SK-N-SH treated with all-trans-retinoic acid at 6 μM for 48 hours (cell line): ENCODE data around the gene MXD4.

ENCODE experiments used
- BACH2 ChIP-seq: fragments of 250-450 bp; sonication (Bioruptor Pico); IDR thresholded peaks from 2 replicates; pipeline ENCODE4 v1.9.0; 2021; ENCODE audit warnings: mild to moderate bottlenecking, borderline replicate concordance
- GLIS3 ChIP-seq: fragments of 250-450 bp; sonication (Bioruptor Pico); IDR thresholded peaks from 2 replicates; pipeline ENCODE4 v1.5.0; 2020; ENCODE audit warnings: mild to moderate bottlenecking, moderate library complexity
- RARB ChIP-seq: fragments of 250-450 bp; sonication (Bioruptor Pico); IDR thresholded peaks from 2 replicates; pipeline ENCODE4 v1.8.0; 2021; ENCODE audit warnings: mild to moderate bottlenecking, moderate library complexity
- SNAI2 ChIP-seq: fragments of 250-450 bp; sonication (Bioruptor Pico); IDR thresholded peaks from 2 replicates; pipeline ENCODE4 v1.5.0; 2020; ENCODE audit warnings: mild to moderate bottlenecking, moderate library complexity
- TOX ChIP-seq: fragments of 250-450 bp; sonication (Bioruptor Pico); IDR thresholded peaks from 2 replicates; pipeline ENCODE4 v1.8.0; 2021; ENCODE audit warnings: mild to moderate bottlenecking, moderate library complexity, borderline replicate concordance
- ZFP30 ChIP-seq: fragments of 450-650 bp; formaldehyde crosslinking; IDR thresholded peaks from 2 replicates; pipeline ENCODE4 v1.5.0; 2022; ENCODE audit warnings: mild to moderate bottlenecking, moderate library complexity

GRCh38 chr4:2231082-2231481 lies 30.8 kb downstream of the MXD4 start:
- TF ChIP-seq SNAI2 (no peak), BACH2 (CRISPR knock-in tag) (no peak), GLIS3 (CRISPR knock-in tag) (no peak), ZFP30 (CRISPR knock-in tag) (no peak), TOX (CRISPR knock-in tag) (no peak), RARB (no peak)
